AG09309 (cell line): ENCODE results near the gene PAX8.

Experiments
- DNase-seq: peaks from one replicate; pipeline ENCODE4 v3.0.0-alpha.2; 2010; ENCODE audit warnings: low read depth
- H3K4me3 ChIP-seq: 2 replicates; pipeline ENCODE4 v1.5.1; 2011; ENCODE audit warnings: mild to moderate bottlenecking, low read depth, low read length, moderate library complexity; ENCODE audit not compliant: control insufficient read depth
- CTCF ChIP-seq: IDR thresholded peaks from 2 replicates; pipeline ENCODE4 v1.5.1; 2011; ENCODE audit warnings: mild to moderate bottlenecking, low read depth, low read length, inconsistent platforms; ENCODE audit not compliant: insufficient read depth, control insufficient read depth; ENCODE audit errors: missing control alignments

The PAX8 gene

GRCh38 chr2:113220970-113221708 lies 57.6 kb downstream of the PAX8 start:
- no peak for DNase-seq
- TF ChIP-seq CTCF, result no peak
- no peak overlapping the region for H3K4me3 ChIP-seq

GRCh38 chr2:113219889-113220641 lies 58.7 kb downstream of the PAX8 start:
- no peak for TF ChIP-seq CTCF
- no peak overlapping the region for H3K4me3 ChIP-seq
- no peak for DNase-seq

GRCh38 chr2:113219525-113219888 lies 59.2 kb downstream of the PAX8 start:
- DNase-seq, result no peak
- TF ChIP-seq CTCF, result no peak
- no peak overlapping the region for H3K4me3 ChIP-seq

GRCh38 chr2:113219092-113219441 lies 59.7 kb downstream of the PAX8 start:
- TF ChIP-seq CTCF, result no peak

GRCh38 chr2:113218283-113219091 lies 60.2 kb downstream of the PAX8 start:
- no peak overlapping the region for H3K4me3 ChIP-seq
- no peak for DNase-seq
- no peak for TF ChIP-seq CTCF

More at GRCh38 chr2:113219092-113219441, 59.7 kb downstream of the PAX8 start:
- no peak overlapping the region for H3K4me3 ChIP-seq
- no peak for DNase-seq

- no peak for TF ChIP-seq CTCF
- DNase-seq, result no peak
- no peak overlapping the region for H3K4me3 ChIP-seq
Measured at GRCh38 chr2:113217455-113218282, 61.1 kb downstream of the PAX8 start.
